GM12878 (cell line): Measurements from ENCODE around the gene PSME3. TPM values are rescaled to one million over a fixed set of nuclear protein-coding genes. Genes with fewer than 3 reads are reported as not detected.
"Not testable (repeated sequence)": the region's sequence is repeated elsewhere in the genome, so short reads cannot be mapped to it uniquely, and the experiment has no call there.

Source experiments
- ATAC-seq: fragments of 200-7000 bp; cut with Tn5 transposase; 3 replicates; pipeline ENCODE4 v1.9.1; 2020; ENCODE audit warnings: mild to moderate bottlenecking, moderate library complexity
- BruUV-seq: library from RNA; stranded (reverse); fragments of 400-500 nt; replicated peaks from 2 replicates; lab custom pipeline; 2021; lab: Mats Ljungman, UMichigan
- CTCF ChIA-PET: fragments of 300-600 bp; sonication (Branson Sonifier 250); formaldehyde crosslinking; extraction: SDS; loops from one replicate; lab custom pipeline; 2021; ENCODE audit warnings: inconsistent platforms; lab: Yijun Ruan, JAX
- POLR2A ChIA-PET: fragments of 350-600 bp; formaldehyde crosslinking; extraction: SDS; loops from one replicate; lab custom pipeline; 2021; ENCODE audit warnings: inconsistent platforms; lab: Charles Lee
- RAD21 ChIA-PET: fragments of 300-600 bp; sonication (Branson Sonifier 250); formaldehyde crosslinking; loops from one replicate; lab custom pipeline; 2023; ENCODE audit warnings: antibody characterized with exemption; ENCODE audit not compliant: unreplicated experiment; lab: Charles Lee
- SMC1A ChIA-PET: fragments of 300-600 bp; sonication (Branson Sonifier 250); formaldehyde crosslinking; loops from one replicate; lab custom pipeline; 2023; ENCODE audit not compliant: unreplicated experiment, uncharacterized antibody; lab: Charles Lee
- DNase-seq: peaks from one replicate; pipeline ENCODE4 v3.0.0-alpha.2; 2011; ENCODE audit warnings: low read depth, low spot score
- FAIRE-seq: peaks from 3 replicates; lab custom pipeline; 2011; peaks lifted over from hg19 to GRCh38; lab: Jason Lieb, UNC
- H2AFZ ChIP-seq: 2 replicates; pipeline ENCODE4 v1.6.0; 2011; ENCODE audit warnings: low read depth, low read length, control low read depth; ENCODE audit not compliant: control insufficient read depth
- H3K27ac ChIP-seq: 2 replicates; pipeline ENCODE4 v1.5.1; 2011; ENCODE audit warnings: control low read depth; ENCODE audit not compliant: control insufficient read depth, insufficient read depth
- H3K27me3 ChIP-seq, 2 experiments: replicated peaks in 1 of 2; 2 replicates each; pipeline versions ENCODE4 v1.6.0 to v1.6.1; 2011; ENCODE audit warnings: low read length in 1 of 2; ENCODE audit not compliant: control insufficient read depth in 2 of 2, insufficient read depth in 2 of 2
- H3K36me3 ChIP-seq, 2 experiments: 2 replicates each; pipeline ENCODE4 v1.5.1; 2011; ENCODE audit warnings: low read length in 1 of 2; ENCODE audit not compliant: control insufficient read depth in 2 of 2, insufficient read depth in 2 of 2
- H3K4me1 ChIP-seq: 2 replicates; pipeline ENCODE4 v1.6.1; 2011; ENCODE audit warnings: mild to moderate bottlenecking, low read length, moderate library complexity, mixed read lengths; ENCODE audit not compliant: control insufficient read depth, insufficient read depth
- H3K4me2 ChIP-seq: 2 replicates; pipeline ENCODE4 v1.6.0; 2011; ENCODE audit warnings: control low read depth; ENCODE audit not compliant: control insufficient read depth, insufficient read depth
- H3K4me3 ChIP-seq: fragments of 200-600 bp; sonication (generic); 2 replicates; pipeline ENCODE4 v1.5.1; 2016
- H3K79me2 ChIP-seq: 2 replicates; pipeline ENCODE4 v1.6.0; 2011; ENCODE audit warnings: low read length; ENCODE audit not compliant: control insufficient read depth, insufficient read depth
- H3K9ac ChIP-seq: 2 replicates; pipeline ENCODE4 v1.8.0; 2011; ENCODE audit warnings: low read length, control low read depth, mixed read lengths; ENCODE audit not compliant: control insufficient read depth, insufficient read depth
- H3K9me3 ChIP-seq: replicated peaks from 3 replicates; pipeline ENCODE4 v1.5.1; 2011; ENCODE audit warnings: mild to moderate bottlenecking, low read length; ENCODE audit not compliant: control insufficient read depth, insufficient read depth
- H4K20me1 ChIP-seq: 2 replicates; pipeline ENCODE4 v1.6.0; 2011; ENCODE audit not compliant: control insufficient read depth, insufficient read depth
- BMI1 ChIP-seq: fragments of 450-650 bp; IDR thresholded peaks from 2 replicates; pipeline ENCODE4 v1.6.1; 2016; ENCODE audit warnings: mild to moderate bottlenecking, moderate library complexity, borderline replicate concordance
- HCFC1 ChIP-seq: fragments of 150-350 bp; IDR thresholded peaks from 2 replicates; pipeline ENCODE4 v1.6.1; 2014; ENCODE audit warnings: low read length
- NFIC ChIP-seq: IDR thresholded peaks from 2 replicates; pipeline ENCODE4 v1.6.1; 2012; ENCODE audit warnings: low read depth, mild to moderate bottlenecking, inconsistent platforms, low read length, moderate library complexity
- POLR2AphosphoS2 ChIP-seq: IDR thresholded peaks from 2 replicates; pipeline ENCODE4 v1.6.1; 2011; ENCODE audit warnings: low read depth, mild to moderate bottlenecking, low read length, improper control_type of control experiment, moderate library complexity
- RELA ChIP-seq: fragments of 450-650 bp; IDR thresholded peaks from 2 replicates; pipeline ENCODE4 v1.8.0; 2014; ENCODE audit warnings: borderline replicate concordance; ENCODE audit not compliant: partially characterized antibody
- RFX5 ChIP-seq: IDR thresholded peaks from 2 replicates; pipeline ENCODE4 v1.6.1; 2011; ENCODE audit warnings: low read depth, low read length, improper control_type of control experiment
- STAT3 ChIP-seq: IDR thresholded peaks from 2 replicates; pipeline ENCODE4 v1.6.1; 2011; ENCODE audit warnings: low read depth, low read length, improper control_type of control experiment
- WGBS: methylation state at CpG from one replicate; pipeline ENCODE4 v1.1.6; 2016; ENCODE audit warnings: low lambda C conversion rate; ENCODE audit not compliant: insufficient replicate concordance, insufficient coverage; ENCODE audit errors: missing lambda C conversion rate; 5-methylcytosine and 5-hydroxymethylcytosine counted together
- in situ Hi-C: fragments of 300-500 bp; cut with MboI; formaldehyde crosslinking; loops from 9 replicates; pipeline ENCODE4 v1.14.3; 2018; ENCODE audit warnings: mixed read lengths
- intact Hi-C: fragments of 100-400 bp; cut with micrococcal nuclease; formaldehyde crosslinking; loops from one replicate; pipeline ENCODE4 v1.14.2; 2022; ENCODE audit not compliant: unreplicated experiment
- polyA plus RNA-seq, 11 experiments: library from polyadenylated mRNA; depleted of rRNA in 4 of 11; unstranded in 6 of 11; stranded (reverse) in 5 of 11; fragments of >200 nt; fragmentation: Nextera tagmentation in 4 of 11; fragmentation: Illumina TruSeq in 1 of 11; extraction: Ambion mirVana in 4 of 11; extraction: Trizol in 1 of 11; gene quantifications; 1 replicate in 1 of 11; 2 replicates in 10 of 11; pipeline versions ENCODE4 v1.2.1 to v1.2.3, GENCODE V29; 2011 to 2016; ENCODE audit warnings: inconsistent platforms in 2 of 11, missing spikeins in 2 of 11, low read depth in 1 of 11
- total RNA-seq, 4 experiments: library from RNA; depleted of rRNA in 3 of 4; stranded (reverse); fragments of >200 nt in 3 of 4; fragmentation: Illumina TruSeq in 1 of 4; extraction: Trizol in 1 of 4; gene quantifications; 2 replicates each; pipeline versions ENCODE4 v1.2.1 to v1.2.3, GENCODE V29; 2013 to 2021
- TF ChIP-seq, protein P1 (sequence below): fragments of 450-650 bp; IDR thresholded peaks from 2 replicates; pipeline ENCODE4 v1.6.1; 2017; ENCODE audit warnings: borderline replicate concordance

PSME3 gene
- total and polyA plus RNA-seq, 10 of the 15 experiments (the other 5 are each of a cell fraction or from before 2014, with no cell fraction given), result 26.9 to 330 (median 137) TPM

GRCh38 chr17:42882166-42882565, 49.0 kb downstream of the PSME3 start (continued):
- no peak for TF ChIP-seq BMI1
- TF ChIP-seq RELA, result no peak
- TF ChIP-seq POLR2AphosphoS2, result no peak
- TF ChIP-seq STAT3, result no peak
- TF ChIP-seq RFX5, result no peak

DNA sequence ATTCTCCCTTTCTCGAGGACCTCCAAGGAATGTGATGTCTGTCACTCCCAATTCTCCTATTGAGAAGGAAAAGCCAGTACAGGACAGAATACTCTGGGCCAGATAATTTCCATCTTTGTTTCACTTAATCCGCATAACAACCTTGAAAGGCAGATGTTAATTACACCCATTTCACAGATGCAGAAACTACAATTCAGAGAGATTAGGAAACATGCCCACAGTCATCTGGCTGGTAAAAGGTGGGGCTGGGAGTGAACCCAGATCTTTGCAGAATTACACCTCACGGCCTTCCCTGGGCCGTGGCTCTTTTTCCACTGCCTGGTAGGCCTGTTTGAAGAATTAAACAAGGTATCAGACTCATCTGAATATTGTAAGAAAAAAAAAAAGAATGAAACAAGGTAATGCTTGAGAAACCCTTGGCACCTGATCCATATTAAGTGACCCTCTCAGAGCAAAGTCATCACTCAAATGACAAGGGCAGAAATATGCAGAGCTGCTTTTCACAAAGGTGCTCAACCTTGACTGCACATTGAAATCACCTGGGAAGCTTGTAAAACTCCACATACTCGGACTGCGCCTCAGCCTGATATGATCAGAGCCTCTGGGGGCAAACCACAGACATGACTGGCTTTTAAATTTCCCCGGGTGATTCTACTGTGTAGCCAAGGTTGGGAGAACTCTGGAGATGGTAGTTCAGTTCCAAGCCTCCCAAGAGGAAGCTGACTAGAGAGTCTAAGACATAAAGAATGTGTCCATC, 50.8 kb downstream of the PSME3 start:
- BruUV-seq, result no TSS peak
- TF ChIP-seq, protein P1, sequence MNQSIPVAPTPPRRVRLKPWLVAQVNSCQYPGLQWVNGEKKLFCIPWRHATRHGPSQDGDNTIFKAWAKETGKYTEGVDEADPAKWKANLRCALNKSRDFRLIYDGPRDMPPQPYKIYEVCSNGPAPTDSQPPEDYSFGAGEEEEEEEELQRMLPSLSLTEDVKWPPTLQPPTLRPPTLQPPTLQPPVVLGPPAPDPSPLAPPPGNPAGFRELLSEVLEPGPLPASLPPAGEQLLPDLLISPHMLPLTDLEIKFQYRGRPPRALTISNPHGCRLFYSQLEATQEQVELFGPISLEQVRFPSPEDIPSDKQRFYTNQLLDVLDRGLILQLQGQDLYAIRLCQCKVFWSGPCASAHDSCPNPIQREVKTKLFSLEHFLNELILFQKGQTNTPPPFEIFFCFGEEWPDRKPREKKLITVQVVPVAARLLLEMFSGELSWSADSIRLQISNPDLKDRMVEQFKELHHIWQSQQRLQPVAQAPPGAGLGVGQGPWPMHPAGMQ, result no peak
- no peak for TF ChIP-seq NFIC
- no peak for TF ChIP-seq HCFC1
- SMC1A ChIA-PET, result no interaction called here
- FAIRE-seq, result no peak
- POLR2A ChIA-PET, result no interaction called here
- RAD21 ChIA-PET, result no interaction called here
- H3K9me3 ChIP-seq, result no peaks in the 10 kb centered on the region
- CTCF ChIA-PET, result interaction anchor here (0.5 to 1.5 kb wide), 2 partner anchors 114 to 580 kb away, joined by 3 to 4 read pairs; partner anchors contain the start of gene RPL27
- H3K27me3 ChIP-seq, result no peaks in the 10 kb centered on the region
- H3K27ac ChIP-seq, result no peak overlapping the region
- H3K4me2 ChIP-seq, result no peak overlapping the region
- no peak overlapping the region for H2AFZ ChIP-seq
- H3K4me3 ChIP-seq, result no peak overlapping the region
- no peak overlapping the region for H3K9ac ChIP-seq
- no peaks in the 10 kb centered on the region for H3K79me2 ChIP-seq
- WGBS, result 34% methylated on average over 7 of the region's 7 CpGs
- no peaks in the 10 kb centered on the region for H3K36me3 ChIP-seq
- ATAC-seq, result no peak
- no peaks in the 10 kb centered on the region for H4K20me1 ChIP-seq
- intact Hi-C loops, result no loop called here
- no peak for DNase-seq
- in situ Hi-C loops, result no loop called here
- no peaks in the 10 kb centered on the region for H3K4me1 ChIP-seq

DNA sequence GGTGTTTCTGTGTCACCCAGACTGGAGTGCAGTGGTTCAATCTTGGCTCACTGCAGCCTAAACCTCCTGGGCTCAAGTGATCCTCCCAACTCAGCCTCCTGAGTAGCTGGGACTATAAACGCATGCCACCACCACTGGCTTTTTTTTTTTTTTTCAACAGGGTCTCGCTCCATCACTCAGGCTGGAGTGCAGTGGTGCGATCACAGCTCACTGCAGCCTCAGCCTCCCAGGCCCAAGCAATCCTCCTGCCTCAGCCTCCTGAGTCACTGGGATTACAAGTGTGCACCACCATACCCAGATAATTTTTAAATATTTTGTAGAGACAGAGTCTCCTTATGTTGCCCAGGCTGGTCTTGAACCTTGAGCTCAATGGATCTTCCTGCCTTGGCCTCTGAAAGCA, 52.6 kb downstream of the PSME3 start:
- not testable (repeated sequence) for H3K4me2 ChIP-seq

More for the DNA sequence above, 52.6 kb downstream of the PSME3 start:
- H4K20me1 ChIP-seq, H3K4me1 ChIP-seq, H3K79me2 ChIP-seq, SMC1A ChIA-PET, POLR2A ChIA-PET, ATAC-seq, DNase-seq, in situ Hi-C loops, H3K9ac ChIP-seq, intact Hi-C loops, H3K27me3 ChIP-seq, H3K4me3 ChIP-seq, H3K27ac ChIP-seq, H2AFZ ChIP-seq, H3K9me3 ChIP-seq, BruUV-seq, H3K36me3 ChIP-seq, FAIRE-seq, RAD21 ChIA-PET: not testable (repeated sequence)
- CTCF ChIA-PET, result interaction anchor here (0.6 kb wide), 2 partner anchors 451 to 790 kb away, joined by 3 read pairs; no protein-coding TSS in a partner anchor
- WGBS, result 87% methylated on average over 3 of the region's 3 CpGs
